ENCODE data around the gene TMTC1.

DNA sequence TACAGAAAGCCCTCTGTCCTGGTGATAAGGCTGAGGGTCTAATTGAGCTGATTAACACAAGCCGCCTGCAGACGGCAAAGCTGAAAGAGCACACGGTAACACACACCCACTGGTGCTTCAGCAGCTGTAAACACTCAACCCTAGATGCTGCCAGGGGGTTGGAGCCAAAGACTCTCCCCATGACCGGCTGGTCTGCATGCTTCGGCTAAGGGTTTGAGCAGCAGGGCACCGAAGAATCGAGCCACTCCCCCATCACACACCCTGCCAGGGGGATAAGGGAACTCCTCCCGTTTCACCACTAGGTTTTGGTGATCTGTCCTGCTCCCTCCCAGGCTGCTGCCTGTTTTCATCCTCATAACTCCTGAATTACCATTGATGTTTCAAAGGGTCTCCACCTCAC lies 145.2 kb downstream of the TMTC1 start:
- TF ChIP-seq, protein P1, sequence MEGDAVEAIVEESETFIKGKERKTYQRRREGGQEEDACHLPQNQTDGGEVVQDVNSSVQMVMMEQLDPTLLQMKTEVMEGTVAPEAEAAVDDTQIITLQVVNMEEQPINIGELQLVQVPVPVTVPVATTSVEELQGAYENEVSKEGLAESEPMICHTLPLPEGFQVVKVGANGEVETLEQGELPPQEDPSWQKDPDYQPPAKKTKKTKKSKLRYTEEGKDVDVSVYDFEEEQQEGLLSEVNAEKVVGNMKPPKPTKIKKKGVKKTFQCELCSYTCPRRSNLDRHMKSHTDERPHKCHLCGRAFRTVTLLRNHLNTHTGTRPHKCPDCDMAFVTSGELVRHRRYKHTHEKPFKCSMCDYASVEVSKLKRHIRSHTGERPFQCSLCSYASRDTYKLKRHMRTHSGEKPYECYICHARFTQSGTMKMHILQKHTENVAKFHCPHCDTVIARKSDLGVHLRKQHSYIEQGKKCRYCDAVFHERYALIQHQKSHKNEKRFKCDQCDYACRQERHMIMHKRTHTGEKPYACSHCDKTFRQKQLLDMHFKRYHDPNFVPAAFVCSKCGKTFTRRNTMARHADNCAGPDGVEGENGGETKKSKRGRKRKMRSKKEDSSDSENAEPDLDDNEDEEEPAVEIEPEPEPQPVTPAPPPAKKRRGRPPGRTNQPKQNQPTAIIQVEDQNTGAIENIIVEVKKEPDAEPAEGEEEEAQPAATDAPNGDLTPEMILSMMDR (optimal IDR thresholded peaks at IDR 0.05 in 1 of 3, IDR thresholded peaks at IDR 0.05 in 1 of 3, conservative IDR thresholded peaks at IDR 0.05 in 1 of 3; ENCODE audit: extremely low read depth in 1 of 3, insufficient read depth in 2 of 3, low read length in 3 of 3) = no peak
- no peak for TF ChIP-seq EZH2 (IDR thresholded peaks at IDR 0.05; ENCODE audit: low read length)
